Stomach (tissue), 4 donors: Measurements from ENCODE around the gene CCNG1.

Experiments
- CTCF ChIP-seq, 7 experiments: fragments of 450-650 bp in 4 of 7; fragments of 200-600 bp in 3 of 7; sonication (generic) in 3 of 7; IDR thresholded peaks; one replicate each; pipeline ENCODE4 v1.5.1; 2016 to 2019; ENCODE audit warnings: antibody characterized with exemption in 7 of 7, control low read depth in 2 of 7, mild to moderate bottlenecking in 1 of 7
- EP300 ChIP-seq: sonication (generic); formaldehyde crosslinking; IDR thresholded peaks from one replicate; pipeline ENCODE4 v1.6.1; 2017; ENCODE audit warnings: antibody characterized with exemption
- POLR2A ChIP-seq, 4 donors: fragments of 450-650 bp; IDR thresholded peaks; one replicate each; pipeline ENCODE4 v1.6.1; 2016; ENCODE audit warnings: antibody characterized with exemption in 4 of 4, control low read depth in 2 of 4, mild to moderate bottlenecking in 1 of 4, moderate library complexity in 1 of 4

DNA sequence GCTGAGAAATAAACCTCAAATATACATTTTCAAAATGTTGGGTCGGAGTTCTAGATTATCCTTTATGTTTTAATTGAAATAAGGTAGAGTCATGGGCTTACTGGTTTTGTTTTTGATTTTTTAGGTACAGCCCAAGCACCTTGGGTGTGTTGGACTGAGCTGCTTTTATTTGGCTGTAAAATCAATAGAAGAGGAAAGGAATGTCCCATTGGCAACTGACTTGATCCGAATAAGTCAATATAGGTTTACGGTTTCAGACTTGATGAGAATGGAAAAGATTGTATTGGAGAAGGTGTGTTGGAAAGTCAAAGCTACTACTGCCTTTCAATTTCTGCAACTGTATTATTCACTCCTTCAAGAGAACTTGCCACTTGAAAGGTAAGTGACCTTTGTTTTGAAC lies 3.6 kb downstream of the CCNG1 start:
- TF ChIP-seq CTCF (IDR thresholded peaks at IDR 0.05) (no peak), POLR2A (IDR thresholded peaks at IDR 0.05) (no peak), EP300 (no peak)
